GM06990 (cell line): ENCODE measurements around the gene SZT2.
A peak's percentile ranks its signal among the peaks of the same experiment; 100 is the strongest.
"Not testable (repeated sequence)": the region's sequence is repeated elsewhere in the genome, so short reads cannot be mapped to it uniquely, and the experiment has no call there.

Experiments used
- DNase-seq: peaks from one replicate; pipeline ENCODE4 v3.0.0-alpha.2; 2011; ENCODE audit not compliant: insufficient read length; ENCODE audit errors: extremely low read depth
- H3K27me3 ChIP-seq: replicated peaks from 2 replicates; pipeline ENCODE4 v1.6.0; 2011; ENCODE audit warnings: low read length; ENCODE audit not compliant: control insufficient read depth, insufficient read depth
- H3K36me3 ChIP-seq: 2 replicates; pipeline ENCODE4 v1.5.1; 2011; ENCODE audit warnings: low read length; ENCODE audit not compliant: control insufficient read depth, insufficient read depth
- H3K4me3 ChIP-seq: replicated peaks from 2 replicates; pipeline ENCODE4 v1.5.1; 2011; ENCODE audit warnings: low read depth, mild to moderate bottlenecking, control low read depth, low read length
- TF ChIP-seq, protein P1 (sequence below): IDR thresholded peaks from 2 replicates; pipeline ENCODE4 v1.5.1; 2011; ENCODE audit warnings: low read length, control low read depth, mild to moderate bottlenecking, inconsistent platforms; ENCODE audit not compliant: insufficient read depth, poor library complexity, severe bottlenecking

SZT2 gene

GRCh38 chr1:43387976-43388599, 1.6 kb upstream of the SZT2 start:
- DNase-seq, result no peak
- Histone ChIP-seq H3K36me3 (peaks cover 16% of the 10 kb centered on the region), H3K4me3 (peak overlapping the region; percentile 94), H3K27me3 (no peaks in the 10 kb centered on the region)
- TF ChIP-seq, protein P1, sequence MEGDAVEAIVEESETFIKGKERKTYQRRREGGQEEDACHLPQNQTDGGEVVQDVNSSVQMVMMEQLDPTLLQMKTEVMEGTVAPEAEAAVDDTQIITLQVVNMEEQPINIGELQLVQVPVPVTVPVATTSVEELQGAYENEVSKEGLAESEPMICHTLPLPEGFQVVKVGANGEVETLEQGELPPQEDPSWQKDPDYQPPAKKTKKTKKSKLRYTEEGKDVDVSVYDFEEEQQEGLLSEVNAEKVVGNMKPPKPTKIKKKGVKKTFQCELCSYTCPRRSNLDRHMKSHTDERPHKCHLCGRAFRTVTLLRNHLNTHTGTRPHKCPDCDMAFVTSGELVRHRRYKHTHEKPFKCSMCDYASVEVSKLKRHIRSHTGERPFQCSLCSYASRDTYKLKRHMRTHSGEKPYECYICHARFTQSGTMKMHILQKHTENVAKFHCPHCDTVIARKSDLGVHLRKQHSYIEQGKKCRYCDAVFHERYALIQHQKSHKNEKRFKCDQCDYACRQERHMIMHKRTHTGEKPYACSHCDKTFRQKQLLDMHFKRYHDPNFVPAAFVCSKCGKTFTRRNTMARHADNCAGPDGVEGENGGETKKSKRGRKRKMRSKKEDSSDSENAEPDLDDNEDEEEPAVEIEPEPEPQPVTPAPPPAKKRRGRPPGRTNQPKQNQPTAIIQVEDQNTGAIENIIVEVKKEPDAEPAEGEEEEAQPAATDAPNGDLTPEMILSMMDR, result no peak

DNA sequence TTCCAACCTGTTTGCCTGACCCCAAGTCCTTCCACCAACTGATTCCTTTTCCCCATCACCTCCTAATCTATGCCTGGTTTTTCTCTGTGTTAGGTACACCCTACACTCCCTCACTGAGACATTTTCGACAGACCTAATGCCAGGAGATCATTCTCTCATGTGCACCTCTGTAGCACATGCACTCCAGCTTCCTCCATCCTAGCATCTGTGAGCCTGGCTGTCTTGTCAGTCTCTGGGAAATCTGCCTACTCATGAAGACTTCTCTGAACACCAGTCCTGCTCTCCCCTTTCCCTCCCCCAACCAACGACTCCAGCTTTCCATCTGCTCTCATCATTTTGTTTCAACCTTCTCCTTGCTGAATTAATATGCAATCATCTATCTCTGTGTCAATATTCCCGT, 1.1 kb upstream of the SZT2 start:
- H3K4me3 ChIP-seq, result peak overlapping the region; percentile 94
- no peaks in the 10 kb centered on the region for H3K27me3 ChIP-seq
- H3K36me3 ChIP-seq, result peaks cover 12% of the 10 kb centered on the region
- no peak for DNase-seq
- TF ChIP-seq, protein P1, result no peak

GRCh38 chr1:43392702-43393101, 3.0 kb downstream of the SZT2 start:
- Histone ChIP-seq H3K27me3 (no peaks in the 10 kb centered on the region), H3K36me3 (peaks cover 2% of the 10 kb centered on the region; the same call in 1 of the 2 replicates), H3K4me3 (no peak overlapping the region)
- TF ChIP-seq, protein P1, result no peak
- DNase-seq, result no peak

GRCh38 chr1:43395523-43395922, 5.8 kb downstream of the SZT2 start:
- Histone ChIP-seq H3K27me3 (no peaks in the 10 kb centered on the region), H3K36me3 (peaks cover 2% of the 10 kb centered on the region; the same call in 1 of the 2 replicates), H3K4me3 (no peak overlapping the region)
- DNase-seq, result no peak
- TF ChIP-seq, protein P1, result no peak

DNA sequence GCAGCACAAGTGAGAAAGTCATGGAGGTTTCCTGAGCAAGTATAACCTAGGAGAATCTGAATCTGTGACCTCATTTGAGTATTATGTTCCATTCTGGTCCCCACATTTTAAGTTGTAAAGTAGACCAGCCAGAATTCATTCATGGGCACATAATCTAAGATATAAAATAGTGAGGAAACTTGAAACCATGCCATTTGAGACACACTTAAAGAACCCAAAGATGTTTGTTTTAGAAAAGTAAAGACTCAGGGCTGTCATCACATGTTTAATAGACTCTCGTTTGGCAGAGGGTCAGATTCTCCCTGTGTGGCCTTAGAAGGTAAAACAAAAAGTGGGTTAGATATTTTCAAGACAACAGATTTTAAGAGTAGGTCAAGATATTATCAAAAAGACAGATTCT, 6.4 kb downstream of the SZT2 start:
- no peak for DNase-seq
- TF ChIP-seq, protein P1, result no peak
- peaks cover 2% of the 10 kb centered on the region; the same call in 1 of the 2 replicates for H3K36me3 ChIP-seq
- H3K4me3 ChIP-seq, result no peak overlapping the region
- H3K27me3 ChIP-seq, result no peaks in the 10 kb centered on the region

- H3K27me3 ChIP-seq, result no peaks in the 10 kb centered on the region
- DNase-seq, result no peak
- TF ChIP-seq, protein P1, result no peak
- H3K4me3 ChIP-seq, result no peak overlapping the region
- H3K36me3 ChIP-seq, result peaks cover 3% of the 10 kb centered on the region; the same call in 1 of the 2 replicates
Measured at GRCh38 chr1:43398227-43398626, 8.5 kb downstream of the SZT2 start.

DNA sequence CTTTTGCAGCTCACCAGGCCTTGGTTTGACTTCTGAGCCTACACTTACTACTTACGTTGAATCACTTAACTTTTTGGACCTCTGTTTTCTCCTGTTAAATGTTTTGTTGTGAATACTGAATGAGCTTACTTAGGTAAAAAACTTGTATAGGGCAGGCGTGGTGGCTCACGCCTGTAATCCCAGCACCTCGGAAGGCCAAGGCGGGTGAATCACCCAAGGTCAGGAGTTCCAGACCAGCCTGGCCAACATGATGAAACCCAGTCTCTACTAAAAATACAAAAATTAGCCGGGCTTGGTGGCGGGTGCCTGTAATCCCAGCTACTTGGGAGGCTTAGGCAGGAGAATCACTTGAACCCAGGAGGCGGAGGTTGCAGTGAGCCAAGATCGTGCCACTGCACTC, 10.7 kb downstream of the SZT2 start:
- not testable (repeated sequence) for H3K4me3 ChIP-seq, H3K27me3 ChIP-seq, DNase-seq, H3K36me3 ChIP-seq
